WTC11 (cell line): ENCODE data around the gene GOSR2.

ENCODE experiments used
- ATF6 ChIP-seq: sonication (generic); formaldehyde crosslinking; IDR thresholded peaks from 2 replicates; pipeline ENCODE4 v1.8.1; 2023; ENCODE audit warnings: mild to moderate bottlenecking, missing genetic modification reagents
- CBFB ChIP-seq: sonication (generic); formaldehyde crosslinking; IDR thresholded peaks from 2 replicates; pipeline ENCODE4 v1.8.1; 2022; ENCODE audit warnings: mild to moderate bottlenecking, low read depth, missing genetic modification reagents
- CTCF ChIP-seq: fragments of 200-600 bp; IDR thresholded peaks from 2 replicates; pipeline ENCODE4 v1.8.0; 2022; ENCODE audit warnings: antibody characterized with exemption
- E2F1 ChIP-seq: sonication (generic); formaldehyde crosslinking; IDR thresholded peaks from 2 replicates; pipeline ENCODE4 v1.8.0; 2022; ENCODE audit warnings: mild to moderate bottlenecking, missing genetic modification reagents
- FOXP4 ChIP-seq: sonication (generic); formaldehyde crosslinking; IDR thresholded peaks from 2 replicates; pipeline ENCODE4 v1.8.0; 2022; ENCODE audit warnings: mild to moderate bottlenecking, missing genetic modification reagents
- GABPB1 ChIP-seq: sonication (generic); formaldehyde crosslinking; IDR thresholded peaks from 2 replicates; pipeline ENCODE4 v1.8.1; 2023; ENCODE audit warnings: mild to moderate bottlenecking, missing genetic modification reagents
- JUN ChIP-seq: sonication (generic); formaldehyde crosslinking; IDR thresholded peaks from 2 replicates; pipeline ENCODE4 v1.8.0; 2023; ENCODE audit warnings: mild to moderate bottlenecking, missing genetic modification reagents
- NR2C2 ChIP-seq: sonication (generic); formaldehyde crosslinking; IDR thresholded peaks from 2 replicates; pipeline ENCODE4 v1.8.0; 2022; ENCODE audit warnings: mild to moderate bottlenecking, missing genetic modification reagents
- PREB ChIP-seq: sonication (generic); formaldehyde crosslinking; IDR thresholded peaks from 2 replicates; pipeline ENCODE4 v1.8.1; 2022; ENCODE audit warnings: mild to moderate bottlenecking, missing genetic modification reagents, moderate library complexity, borderline replicate concordance
- TEAD4 ChIP-seq: sonication (generic); formaldehyde crosslinking; IDR thresholded peaks from 2 replicates; pipeline ENCODE4 v1.8.0; 2022; ENCODE audit warnings: mild to moderate bottlenecking, missing genetic modification reagents
- TP53 ChIP-seq: sonication (generic); formaldehyde crosslinking; IDR thresholded peaks from 2 replicates; pipeline ENCODE4 v1.8.1; 2023; ENCODE audit warnings: mild to moderate bottlenecking, missing genetic modification reagents
- USF2 ChIP-seq: sonication (generic); formaldehyde crosslinking; IDR thresholded peaks from 2 replicates; pipeline ENCODE4 v1.8.1; 2023; ENCODE audit warnings: mild to moderate bottlenecking, missing genetic modification reagents, moderate library complexity
- ZBTB21 ChIP-seq: sonication (generic); formaldehyde crosslinking; IDR thresholded peaks from 2 replicates; pipeline ENCODE4 v1.8.1; 2023; ENCODE audit warnings: mild to moderate bottlenecking, missing genetic modification reagents, borderline replicate concordance
- ZNF425 ChIP-seq: fragments of 250-450 bp; sonication (Bioruptor Pico); conservative IDR thresholded peaks from 2 replicates; pipeline ENCODE4 v1.9.0; 2021; ENCODE audit warnings: mild to moderate bottlenecking

- TF ChIP-seq USF2 (CRISPR knock-in tag) (peak; percentile 35; the same call in 1 of the 2 replicates), CTCF (no peak), GABPB1 (CRISPR knock-in tag) (no peak), TP53 (CRISPR knock-in tag) (no peak), TEAD4 (CRISPR knock-in tag) (no peak), JUN (CRISPR knock-in tag) (no peak), ZNF425 (CRISPR knock-in tag) (no peak), E2F1 (CRISPR knock-in tag) (no peak), ATF6 (CRISPR knock-in tag) (no peak), FOXP4 (CRISPR knock-in tag) (no peak), CBFB (no peak), PREB (CRISPR knock-in tag) (no peak), ZBTB21 (CRISPR knock-in tag) (no peak), NR2C2 (CRISPR knock-in tag) (no peak)
These were observed 55.7 kb downstream of the GOSR2 start for GRCh38 chr17:46978489-46979146.
